Tibial nerve (tissue), 4 donors: Measurements from ENCODE around the gene HAUS7.

Source experiments
- CTCF ChIP-seq, 5 experiments: fragments of 200-600 bp in 3 of 5; fragments of 450-650 bp in 2 of 5; sonication (generic) in 3 of 5; IDR thresholded peaks; one replicate each; pipeline ENCODE4 v1.5.1; 2016 to 2019; ENCODE audit warnings: antibody characterized with exemption in 5 of 5, mild to moderate bottlenecking in 3 of 5, moderate library complexity in 2 of 5
- EP300 ChIP-seq, 2 donors: sonication (generic); formaldehyde crosslinking; IDR thresholded peaks; one replicate each; pipeline ENCODE4 v1.6.1; 2017; ENCODE audit warnings: antibody characterized with exemption in 2 of 2, mild to moderate bottlenecking in 1 of 2
- POLR2A ChIP-seq, 2 donors: fragments of 450-650 bp; IDR thresholded peaks; one replicate each; pipeline ENCODE4 v1.6.1; 2017; ENCODE audit warnings: antibody characterized with exemption in 2 of 2, mild to moderate bottlenecking in 2 of 2, moderate library complexity in 2 of 2

- no peak for TF ChIP-seq POLR2A (IDR thresholded peaks at IDR 0.05)
- no peak for TF ChIP-seq CTCF (IDR thresholded peaks at IDR 0.05)
- no peak for TF ChIP-seq EP300 (IDR thresholded peaks at IDR 0.05)
Observed at GRCh38 chrX:153433161-153433680, 37.2 kb downstream of the HAUS7 start.
